Left lobe of liver (tissue), 2 donors: ENCODE results near the gene SIGLEC10. TPM values are rescaled to one million over a fixed set of nuclear protein-coding genes. Genes with fewer than 3 reads are reported as not detected.

Experiments
- ATAC-seq: fragments of 200-7000 bp; cut with Tn5 transposase; one replicate; pipeline ENCODE4 v1.9.1; 2020; ENCODE audit warnings: mild to moderate bottlenecking, moderate library complexity
- DNase-seq: peaks from one replicate; pipeline ENCODE4 v3.0.0-alpha.2; 2020; ENCODE audit warnings: low spot score
- total RNA-seq: library from RNA; stranded (reverse); gene quantifications from one replicate; pipeline ENCODE4 v1.2.1, GENCODE V29; 2021
- donor health status: DM: no; HTN: no; CAD: no; lungs with moderate emphysema.
- donor health status: DM: no; HTN: yes; CAD: no.

SIGLEC10 gene
- total RNA-seq, 1 donor from 2014 or later = 3.2 TPM

DNA sequence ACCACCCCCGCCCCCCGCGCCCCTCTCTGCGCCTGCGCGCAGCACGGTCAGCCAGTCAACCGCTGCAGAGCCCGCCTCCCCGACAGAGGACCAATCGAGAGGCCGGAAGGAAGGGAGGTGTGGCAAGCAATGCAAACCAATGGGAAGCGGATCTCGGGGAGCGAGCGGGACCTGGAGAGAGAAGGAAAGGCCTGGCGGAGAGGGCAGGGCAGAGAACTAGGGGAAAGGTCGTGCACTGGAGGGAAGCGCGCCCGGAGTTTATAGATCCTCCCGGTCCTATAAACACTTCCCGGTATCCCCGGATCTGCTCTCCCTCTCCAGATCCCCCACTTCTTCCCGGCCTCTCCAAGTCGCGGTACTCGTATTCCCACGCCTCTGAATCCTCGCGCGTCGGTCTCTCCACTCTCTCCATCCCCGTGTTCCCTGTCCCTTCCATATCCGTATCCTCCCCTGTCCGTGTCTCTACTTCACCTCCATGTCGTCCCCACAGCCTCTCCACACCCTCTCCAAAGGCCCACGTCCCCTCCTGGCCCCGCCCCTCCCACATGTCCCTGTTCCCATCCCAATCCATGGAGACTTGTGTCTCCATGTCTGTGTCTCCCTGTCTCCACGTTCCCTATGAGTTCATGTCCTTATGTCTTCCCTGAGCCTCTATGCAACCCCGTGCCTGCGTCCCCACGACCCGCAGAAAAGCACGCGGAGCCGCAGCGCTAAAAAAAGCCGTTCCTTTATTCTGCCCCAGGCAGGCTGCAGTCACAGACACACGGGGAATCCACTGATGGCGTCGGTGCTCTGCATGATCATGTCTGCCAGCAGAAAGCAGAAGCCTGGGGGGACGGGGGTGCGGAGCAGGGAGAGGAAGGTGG lies 50.8 kb downstream of the SIGLEC10 start:
- DNase-seq (peak; percentile 99), ATAC-seq (peak; percentile 72)

DNA sequence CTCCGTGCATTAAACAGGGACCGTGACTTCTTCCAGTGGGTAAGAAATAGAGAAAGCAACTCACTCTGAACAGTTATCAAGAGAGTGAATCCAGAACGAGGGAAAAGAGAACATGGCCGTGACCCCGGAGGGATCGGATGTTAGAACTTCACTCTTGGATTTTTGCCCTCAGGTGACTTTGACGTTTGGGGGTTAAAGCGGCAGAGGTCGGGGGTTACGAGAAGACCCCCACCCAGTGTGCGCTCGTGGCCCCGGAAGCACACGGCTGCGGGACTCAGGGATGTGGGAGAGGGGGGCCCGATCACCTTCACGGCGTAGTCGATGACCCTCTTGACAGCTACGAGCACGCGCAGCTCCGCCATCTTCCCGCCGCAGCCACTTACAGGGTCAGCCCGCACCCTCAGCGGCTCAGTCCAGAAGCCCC lies 51.5 kb downstream of the SIGLEC10 start, which contains the start of gene ETFB:
Gene ETFB, minus strand, starts transcription at position 424 of the 424 bp plus-strand sequence. Its CDS starts 62 bp downstream, at position 362.
- ATAC-seq (no peak), DNase-seq (no peak)

DNA sequence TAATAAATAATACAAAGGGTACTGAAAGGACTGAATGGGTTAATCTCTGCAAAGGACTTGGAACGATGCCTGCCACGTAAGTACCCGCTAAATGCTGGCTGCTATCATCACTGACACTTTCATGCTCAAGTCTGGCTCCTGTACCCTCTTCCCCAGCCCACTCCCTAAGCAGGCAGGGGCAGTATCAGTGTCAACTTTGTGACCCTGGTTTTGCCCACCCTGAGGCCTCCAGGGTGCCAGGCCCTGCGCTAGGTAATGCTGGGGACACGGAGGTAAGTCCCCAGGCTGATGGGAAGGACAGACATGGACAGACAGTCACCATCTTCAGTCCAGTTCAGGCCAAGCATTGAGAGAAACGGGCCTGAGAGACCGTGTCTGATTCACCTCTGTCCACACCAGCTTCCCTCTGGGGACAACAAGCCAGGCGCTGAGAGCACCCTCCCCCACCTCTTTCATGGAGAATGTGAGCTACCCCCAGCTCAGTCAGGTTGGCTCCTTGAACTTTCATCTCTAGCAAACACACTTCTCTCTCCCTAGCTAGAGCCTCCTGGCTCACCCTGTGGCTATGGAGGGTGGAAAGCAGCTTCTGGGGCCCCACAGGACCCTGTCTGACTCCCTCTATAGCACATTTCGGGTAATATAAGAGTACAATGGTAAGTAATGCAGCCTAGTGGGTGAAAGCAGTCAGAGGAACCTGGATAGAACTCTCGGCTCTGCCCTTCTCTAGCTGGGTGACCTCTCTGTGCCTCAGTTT lies 52.1 kb downstream of the SIGLEC10 start:
- peak; percentile 35 for ATAC-seq
- peak; percentile 69 for DNase-seq

DNA sequence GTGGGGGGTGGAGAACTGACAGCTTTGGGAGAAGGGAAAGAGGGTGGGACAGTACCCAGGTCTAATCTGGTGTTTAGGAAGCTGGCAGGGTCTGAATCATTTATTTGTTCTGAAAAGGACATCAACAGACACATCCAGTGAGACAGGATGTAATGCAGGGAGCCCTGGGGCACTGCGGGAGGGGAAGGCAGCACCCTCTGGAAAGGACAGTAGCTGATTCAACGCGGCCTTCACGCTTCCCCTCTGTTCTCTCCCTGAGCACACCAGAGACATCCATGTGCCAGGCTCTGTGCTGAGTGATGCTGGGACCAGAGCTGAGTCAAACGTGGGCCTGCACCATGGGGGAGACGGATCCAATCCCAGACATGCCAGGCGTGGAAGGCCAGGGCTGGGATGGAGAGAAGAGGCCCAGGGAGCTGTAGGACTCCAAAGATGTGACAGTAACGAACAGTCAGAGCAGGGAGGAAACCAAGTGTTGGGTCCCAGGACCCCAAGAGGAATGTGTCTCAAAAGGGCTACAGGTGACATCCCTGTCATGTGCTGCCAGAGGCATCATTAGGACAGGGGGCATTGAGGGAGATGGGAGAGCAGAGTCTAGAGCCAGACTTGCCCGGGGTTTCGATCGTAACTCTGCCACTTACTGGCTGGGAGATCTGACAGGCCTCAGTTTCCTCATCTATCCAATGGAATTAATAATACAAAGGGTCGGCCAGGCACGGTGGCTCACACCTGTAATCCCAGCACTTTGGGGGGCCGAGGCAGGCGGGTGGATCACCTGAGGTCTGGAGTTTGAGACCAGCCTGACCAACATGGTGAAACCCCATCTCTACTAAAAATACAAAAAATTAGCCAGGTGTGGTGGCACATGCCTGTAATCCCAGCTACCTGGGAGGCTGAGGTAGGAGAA lies 53.0 kb downstream of the SIGLEC10 start:
- no peak for ATAC-seq
- DNase-seq = no peak

DNA sequence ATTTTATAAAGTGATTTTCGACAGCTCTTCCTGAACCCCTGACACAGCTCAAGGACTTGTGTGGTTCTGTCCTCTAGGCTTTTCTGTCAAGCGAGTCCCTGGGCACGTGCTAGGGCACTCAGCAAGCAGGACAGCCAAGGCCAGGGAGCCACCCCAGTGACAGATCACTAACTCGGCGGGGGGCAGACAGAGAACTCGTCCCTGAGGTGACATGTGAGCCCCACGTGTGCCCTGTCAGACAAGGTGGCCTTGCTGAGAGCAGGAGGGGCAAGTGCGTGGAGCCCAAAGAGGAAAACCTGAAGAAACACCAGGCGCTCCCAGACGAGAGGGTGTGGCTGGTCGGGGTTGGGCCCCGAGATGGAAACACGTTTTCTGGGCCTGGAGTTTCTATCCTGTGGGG lies 56.2 kb downstream of the SIGLEC10 start:
- ATAC-seq (no peak), DNase-seq (no peak)

Other genes with a start within 250 kb of the SIGLEC10 start
- gene CD33, start 192.6 kb downstream of the SIGLEC10 start, total RNA-seq = 3.4 TPM
- not detected for gene SIGLECL1, start 166.6 kb downstream of the SIGLEC10 start, total RNA-seq
- gene IGLON5, start 106.0 kb downstream of the SIGLEC10 start, total RNA-seq = 0.86 TPM
- 1.8 TPM for gene VSIG10L, start 75.5 kb downstream of the SIGLEC10 start, total RNA-seq
- 378 TPM for gene ETFB, start 51.3 kb downstream of the SIGLEC10 start, total RNA-seq
- gene CLDND2, start 48.6 kb downstream of the SIGLEC10 start, total RNA-seq = not detected
- gene NKG7, start 45.0 kb downstream of the SIGLEC10 start, total RNA-seq = 1.7 TPM
- not detected for gene LIM2, start 29.7 kb downstream of the SIGLEC10 start, total RNA-seq
- gene C19orf84, start 27.1 kb downstream of the SIGLEC10 start, total RNA-seq = not detected
- 1.1 TPM for gene SIGLEC8, start 40.8 kb upstream of the SIGLEC10 start, total RNA-seq
- gene CEACAM18, start 60.9 kb upstream of the SIGLEC10 start, total RNA-seq = not detected
- gene SIGLEC12, start 84.2 kb upstream of the SIGLEC10 start, total RNA-seq = 0.20 TPM
- gene SIGLEC6, start 114.0 kb upstream of the SIGLEC10 start, total RNA-seq = 0.20 TPM
- gene ZNF175, start 153.6 kb upstream of the SIGLEC10 start, total RNA-seq = 5.2 TPM
- gene SIGLEC5, start 212.8 kb upstream of the SIGLEC10 start, total RNA-seq = not detected
- 2.6 TPM for gene SIGLEC14, start 229.2 kb upstream of the SIGLEC10 start, total RNA-seq